DMS153 (cell line): ENCODE results near the gene ENDOD1.
A peak's percentile ranks its signal among the peaks of the same experiment; 100 is the strongest.
"Not testable (repeated sequence)": the region's sequence is repeated elsewhere in the genome, so short reads cannot be mapped to it uniquely, and the experiment has no call there.

Source experiments
- DNase-seq: peaks from one replicate; lab custom pipeline; 2025; lab: John Stamatoyannopoulos, UW

ENDOD1 gene

GRCh38 chr11:95089620-95090542 is at the start of gene ENDOD1:
ENDOD1 (plus strand) TSS chr11:95089846; CDS start chr11:95089928, 82 bp downstream.
- DNase-seq = peak; percentile 38

GRCh38 chr11:95042239-95042638 is 47.4 kb upstream of the ENDOD1 start:
- DNase-seq = no peak

GRCh38 chr11:95042906-95043305 is 46.7 kb upstream of the ENDOD1 start:
- DNase-seq = no peak

- no peak for DNase-seq
These were observed 45.6 kb upstream of the ENDOD1 start for GRCh38 chr11:95044010-95044409.

GRCh38 chr11:95045812-95046211 is 43.8 kb upstream of the ENDOD1 start:
- no peak for DNase-seq

- DNase-seq = not testable (repeated sequence)
These were observed 40.5 kb upstream of the ENDOD1 start, which contains the start of gene KDM4F for GRCh38 chr11:95049122-95049521. KDM4F (plus strand) TSS chr11:95049422.

GRCh38 chr11:95050595-95051202 is 38.9 kb upstream of the ENDOD1 start:
- DNase-seq = no peak

- no peak for DNase-seq
These were observed 35.3 kb upstream of the ENDOD1 start for GRCh38 chr11:95054356-95054755.

GRCh38 chr11:95055283-95055897 is 34.3 kb upstream of the ENDOD1 start:
- no peak for DNase-seq

- no peak for DNase-seq
These were observed 31.7 kb upstream of the ENDOD1 start for GRCh38 chr11:95057959-95058358.

GRCh38 chr11:95058621-95059020 is 31.0 kb upstream of the ENDOD1 start:
- no peak for DNase-seq

- DNase-seq = no peak
These were observed 30.6 kb upstream of the ENDOD1 start for GRCh38 chr11:95059046-95059445.

GRCh38 chr11:95065336-95065735 is 24.3 kb upstream of the ENDOD1 start:
- peak; percentile 61 for DNase-seq

- DNase-seq = no peak
These were observed 23.0 kb upstream of the ENDOD1 start, which contains the start of gene SRSF8 for GRCh38 chr11:95066716-95067038. SRSF8 (plus strand) TSS chr11:95066919; CDS start chr11:95067227, 308 bp downstream.

- peak; percentile 55 for DNase-seq
These were observed 22.4 kb upstream of the ENDOD1 start for GRCh38 chr11:95067039-95067840.

- DNase-seq = no peak
These were observed 21.8 kb upstream of the ENDOD1 start for GRCh38 chr11:95067841-95068219.

GRCh38 chr11:95068549-95068948 is 21.1 kb upstream of the ENDOD1 start:
- DNase-seq = peak; percentile 91

- DNase-seq = no peak
These were observed 19.2 kb upstream of the ENDOD1 start for GRCh38 chr11:95070471-95070870.

GRCh38 chr11:95072948-95073347 is 16.7 kb upstream of the ENDOD1 start:
- DNase-seq = no peak

- peak; percentile 26 for DNase-seq
These were observed 14.7 kb upstream of the ENDOD1 start for GRCh38 chr11:95074792-95075563.

- DNase-seq = no peak
These were observed 13.2 kb upstream of the ENDOD1 start for GRCh38 chr11:95076416-95076815.
